Sigmoid colon (tissue), 4 donors: Measurements from ENCODE around the gene ARID5A.

Experiments used
- CTCF ChIP-seq, 4 experiments: fragments of 450-650 bp in 3 of 4; fragments of 200-600 bp in 1 of 4; IDR thresholded peaks; one replicate each; pipeline ENCODE4 v1.5.1; 2016 to 2019; ENCODE audit warnings: antibody characterized with exemption in 4 of 4, mild to moderate bottlenecking in 3 of 4, moderate library complexity in 2 of 4
- POLR2AphosphoS5 ChIP-seq, 4 donors: sonication (generic); formaldehyde crosslinking; IDR thresholded peaks; one replicate each; pipeline ENCODE4 v1.6.1; 2017; ENCODE audit warnings: antibody characterized with exemption in 4 of 4

- TF ChIP-seq CTCF (IDR thresholded peaks at IDR 0.05) (no peak), POLR2AphosphoS5 (IDR thresholded peaks at IDR 0.05) (no peak)
Measured at GRCh38 chr2:96552315-96553175, 16.0 kb downstream of the ARID5A start.
